Neural progenitor cell (in vitro differentiated cells): ENCODE results near the gene CASP10.

Source experiments
- CTCF ChIP-seq: fragments of 200-600 bp; sonication (generic); IDR thresholded peaks from 2 replicates; pipeline ENCODE4 v1.5.1; 2017; ENCODE audit warnings: antibody characterized with exemption, mild to moderate bottlenecking
- EZH2 ChIP-seq: fragments of 200-600 bp; sonication (generic); IDR thresholded peaks from 2 replicates; pipeline ENCODE4 v1.6.1; 2017; ENCODE audit warnings: antibody characterized with exemption, mild to moderate bottlenecking, moderate library complexity
- EZH2phosphoT487 ChIP-seq: fragments of 200-600 bp; sonication (generic); IDR thresholded peaks from 2 replicates; pipeline ENCODE4 v1.6.1; 2017; ENCODE audit warnings: antibody characterized with exemption

DNA sequence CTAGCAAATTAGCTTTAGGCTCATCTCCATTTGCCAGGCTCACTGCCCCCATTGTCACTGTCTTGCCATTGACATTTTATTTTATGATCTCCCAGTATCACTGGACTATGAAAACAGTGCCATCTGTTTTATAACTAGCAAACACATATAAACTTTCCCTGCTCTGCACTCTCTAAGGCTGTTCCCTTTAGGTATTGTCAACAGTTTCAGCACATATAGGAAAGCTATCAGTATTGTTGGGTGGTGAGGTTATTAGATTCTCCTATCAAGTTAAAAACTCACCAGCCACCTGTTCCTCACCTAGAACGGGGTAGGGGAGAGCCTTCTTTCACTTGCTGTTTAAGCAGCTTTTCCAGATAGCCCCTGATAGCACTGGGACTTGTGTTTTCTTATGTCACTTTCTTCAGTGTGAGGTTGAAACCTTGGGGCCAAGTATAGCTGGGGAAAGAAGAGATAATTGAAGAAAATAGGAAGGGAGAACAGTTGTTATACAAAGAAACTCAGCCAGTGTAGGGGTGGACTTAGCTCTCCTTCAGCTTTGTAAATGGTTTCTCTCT lies 34.4 kb upstream of the CASP10 start:
- TF ChIP-seq CTCF = no peak
- no peak for TF ChIP-seq EZH2phosphoT487
- TF ChIP-seq EZH2 = no peak
